ENCODE measurements around the gene ALDH8A1.

Gene ALDH8A1, protein sequence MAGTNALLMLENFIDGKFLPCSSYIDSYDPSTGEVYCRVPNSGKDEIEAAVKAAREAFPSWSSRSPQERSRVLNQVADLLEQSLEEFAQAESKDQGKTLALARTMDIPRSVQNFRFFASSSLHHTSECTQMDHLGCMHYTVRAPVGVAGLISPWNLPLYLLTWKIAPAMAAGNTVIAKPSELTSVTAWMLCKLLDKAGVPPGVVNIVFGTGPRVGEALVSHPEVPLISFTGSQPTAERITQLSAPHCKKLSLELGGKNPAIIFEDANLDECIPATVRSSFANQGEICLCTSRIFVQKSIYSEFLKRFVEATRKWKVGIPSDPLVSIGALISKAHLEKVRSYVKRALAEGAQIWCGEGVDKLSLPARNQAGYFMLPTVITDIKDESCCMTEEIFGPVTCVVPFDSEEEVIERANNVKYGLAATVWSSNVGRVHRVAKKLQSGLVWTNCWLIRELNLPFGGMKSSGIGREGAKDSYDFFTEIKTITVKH
- 1.0 to 1.7 (median 1.2) reads per million in 3 donors for total RNA-seq

DNA sequence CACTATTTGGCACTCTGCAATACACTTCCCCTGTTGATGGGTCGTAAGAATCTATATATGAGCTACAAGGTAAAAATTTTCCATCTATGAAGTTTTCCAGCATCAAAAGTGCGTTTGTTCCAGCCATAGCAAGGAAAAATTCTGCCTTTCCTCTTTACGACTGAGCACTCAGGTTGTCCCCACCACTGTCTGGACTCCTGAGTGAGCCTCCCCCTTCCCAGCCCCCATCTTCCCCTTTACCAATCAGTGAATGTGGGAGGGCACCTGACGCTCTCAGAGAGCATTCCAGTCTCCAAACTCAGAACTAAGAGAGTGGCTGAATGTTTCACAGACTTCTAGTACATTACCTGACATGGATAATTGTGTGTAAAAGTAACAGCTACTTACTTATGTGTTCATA is at the start of gene ALDH8A1:
Gene ALDH8A1, minus strand, starts transcription at position 175 of the 400 bp plus-strand sequence. Its CDS starts 48 bp downstream, at position 127.
- Histone ChIP-seq H3K27me3 (replicated peaks; ENCODE audit: control insufficient read depth, insufficient read depth, low read length, poor library complexity, severe bottlenecking) (no peaks in the 10 kb centered on the region), H3K27ac (ENCODE audit: insufficient read depth, low read length, poor library complexity, severe bottlenecking) (no peak within 1 kb of the TSS), H3K36me3 (ENCODE audit: control insufficient read depth, insufficient read depth, low read length) (no peaks in the 10 kb centered on the region), H3K4me3 (ENCODE audit: insufficient read depth, low read depth, low read length, poor library complexity, severe bottlenecking) (no peak within 1 kb of the TSS), H3K9me3 (ENCODE audit: control insufficient read depth, low read length) (no peaks in the 10 kb centered on the region), H3K4me1 (ENCODE audit: control insufficient read depth, insufficient read depth, low read length, poor library complexity, severe bottlenecking) (no peaks in the 10 kb centered on the region)
- no peak for DNase-seq

DNA sequence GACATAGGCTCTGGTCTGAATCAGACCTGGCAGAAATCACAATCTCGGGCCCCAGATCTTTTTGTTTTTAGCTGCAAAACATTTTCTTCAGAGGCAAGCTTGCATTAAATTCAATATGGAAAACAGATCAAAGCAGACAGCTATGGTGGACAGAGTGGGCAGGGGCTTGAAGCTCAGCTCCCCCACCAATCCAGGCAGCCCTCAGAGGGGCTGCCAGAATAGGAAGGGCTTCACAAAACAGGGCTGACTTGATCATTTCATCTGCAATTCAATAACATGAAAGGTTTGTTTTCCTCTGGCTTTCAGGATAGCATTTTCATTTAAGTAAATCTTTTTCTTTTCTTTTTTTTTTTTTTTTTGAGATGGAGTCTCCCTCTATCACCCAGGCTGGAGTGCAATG is 49.2 kb upstream of the ALDH8A1 start:
- Histone ChIP-seq H3K27me3 (replicated peaks; ENCODE audit: control insufficient read depth, insufficient read depth, low read length, poor library complexity, severe bottlenecking) (no peaks in the 10 kb centered on the region), H3K27ac (ENCODE audit: insufficient read depth, low read length, poor library complexity, severe bottlenecking) (no peak overlapping the region), H3K4me3 (ENCODE audit: insufficient read depth, low read depth, low read length, poor library complexity, severe bottlenecking) (no peak overlapping the region), H3K36me3 (ENCODE audit: control insufficient read depth, insufficient read depth, low read length) (peaks cover 13% of the 10 kb centered on the region), H3K9me3 (ENCODE audit: control insufficient read depth, low read length) (no peaks in the 10 kb centered on the region), H3K4me1 (ENCODE audit: control insufficient read depth, insufficient read depth, low read length, poor library complexity, severe bottlenecking) (no peaks in the 10 kb centered on the region)
- no peak for DNase-seq

GRCh38 chr6:134997133-134997995 is 47.5 kb upstream of the ALDH8A1 start:
- no peaks in the 10 kb centered on the region for H3K27me3 ChIP-seq (replicated peaks; ENCODE audit: control insufficient read depth, insufficient read depth, low read length, poor library complexity, severe bottlenecking)
- H3K4me1 ChIP-seq (ENCODE audit: control insufficient read depth, insufficient read depth, low read length, poor library complexity, severe bottlenecking), result no peaks in the 10 kb centered on the region
- no peaks in the 10 kb centered on the region for H3K9me3 ChIP-seq (ENCODE audit: control insufficient read depth, low read length)
- peaks cover 25% of the 10 kb centered on the region for H3K36me3 ChIP-seq (ENCODE audit: control insufficient read depth, insufficient read depth, low read length)
- DNase-seq, result no peak
- H3K27ac ChIP-seq (ENCODE audit: insufficient read depth, low read length, poor library complexity, severe bottlenecking), result no peak overlapping the region
- no peak overlapping the region for H3K4me3 ChIP-seq (ENCODE audit: insufficient read depth, low read depth, low read length, poor library complexity, severe bottlenecking)

GRCh38 chr6:134995536-134995935 is 45.6 kb upstream of the ALDH8A1 start:
- no peak for DNase-seq
- no peak overlapping the region for H3K4me3 ChIP-seq (ENCODE audit: insufficient read depth, low read depth, low read length, poor library complexity, severe bottlenecking)
- no peaks in the 10 kb centered on the region for H3K9me3 ChIP-seq (ENCODE audit: control insufficient read depth, low read length)
- no peak overlapping the region for H3K27ac ChIP-seq (ENCODE audit: insufficient read depth, low read length, poor library complexity, severe bottlenecking)
- no peaks in the 10 kb centered on the region for H3K4me1 ChIP-seq (ENCODE audit: control insufficient read depth, insufficient read depth, low read length, poor library complexity, severe bottlenecking)
- H3K27me3 ChIP-seq (replicated peaks; ENCODE audit: control insufficient read depth, insufficient read depth, low read length, poor library complexity, severe bottlenecking), result no peaks in the 10 kb centered on the region
- peaks cover 29% of the 10 kb centered on the region for H3K36me3 ChIP-seq (ENCODE audit: control insufficient read depth, insufficient read depth, low read length)

GRCh38 chr6:134994431-134994830 is 44.5 kb upstream of the ALDH8A1 start:
- Histone ChIP-seq H3K27me3 (replicated peaks; ENCODE audit: control insufficient read depth, insufficient read depth, low read length, poor library complexity, severe bottlenecking) (no peaks in the 10 kb centered on the region), H3K9me3 (ENCODE audit: control insufficient read depth, low read length) (no peaks in the 10 kb centered on the region), H3K27ac (ENCODE audit: insufficient read depth, low read length, poor library complexity, severe bottlenecking) (no peak overlapping the region), H3K4me3 (ENCODE audit: insufficient read depth, low read depth, low read length, poor library complexity, severe bottlenecking) (no peak overlapping the region), H3K4me1 (ENCODE audit: control insufficient read depth, insufficient read depth, low read length, poor library complexity, severe bottlenecking) (no peaks in the 10 kb centered on the region), H3K36me3 (ENCODE audit: control insufficient read depth, insufficient read depth, low read length) (peaks cover 29% of the 10 kb centered on the region)
- no peak for DNase-seq

- H3K4me1 ChIP-seq (ENCODE audit: control insufficient read depth, insufficient read depth, low read length, poor library complexity, severe bottlenecking), result no peaks in the 10 kb centered on the region
- no peak overlapping the region for H3K27ac ChIP-seq (ENCODE audit: insufficient read depth, low read length, poor library complexity, severe bottlenecking)
- H3K4me3 ChIP-seq (ENCODE audit: insufficient read depth, low read depth, low read length, poor library complexity, severe bottlenecking), result no peak overlapping the region
- H3K36me3 ChIP-seq (ENCODE audit: control insufficient read depth, insufficient read depth, low read length), result peaks cover 22% of the 10 kb centered on the region
- no peaks in the 10 kb centered on the region for H3K9me3 ChIP-seq (ENCODE audit: control insufficient read depth, low read length)
- H3K27me3 ChIP-seq (replicated peaks; ENCODE audit: control insufficient read depth, insufficient read depth, low read length, poor library complexity, severe bottlenecking), result no peaks in the 10 kb centered on the region
- no peak for DNase-seq
These were observed 42.3 kb upstream of the ALDH8A1 start for GRCh38 chr6:134992155-134992554.

- DNase-seq, result no peak
- no peak overlapping the region for H3K4me3 ChIP-seq (ENCODE audit: insufficient read depth, low read depth, low read length, poor library complexity, severe bottlenecking)
- peaks cover 16% of the 10 kb centered on the region for H3K36me3 ChIP-seq (ENCODE audit: control insufficient read depth, insufficient read depth, low read length)
- H3K27ac ChIP-seq (ENCODE audit: insufficient read depth, low read length, poor library complexity, severe bottlenecking), result no peak overlapping the region
- H3K4me1 ChIP-seq (ENCODE audit: control insufficient read depth, insufficient read depth, low read length, poor library complexity, severe bottlenecking), result no peaks in the 10 kb centered on the region
- H3K27me3 ChIP-seq (replicated peaks; ENCODE audit: control insufficient read depth, insufficient read depth, low read length, poor library complexity, severe bottlenecking), result no peaks in the 10 kb centered on the region
- H3K9me3 ChIP-seq (ENCODE audit: control insufficient read depth, low read length), result no peaks in the 10 kb centered on the region
These were observed 40.4 kb upstream of the ALDH8A1 start for GRCh38 chr6:134990262-134990661.

DNA sequence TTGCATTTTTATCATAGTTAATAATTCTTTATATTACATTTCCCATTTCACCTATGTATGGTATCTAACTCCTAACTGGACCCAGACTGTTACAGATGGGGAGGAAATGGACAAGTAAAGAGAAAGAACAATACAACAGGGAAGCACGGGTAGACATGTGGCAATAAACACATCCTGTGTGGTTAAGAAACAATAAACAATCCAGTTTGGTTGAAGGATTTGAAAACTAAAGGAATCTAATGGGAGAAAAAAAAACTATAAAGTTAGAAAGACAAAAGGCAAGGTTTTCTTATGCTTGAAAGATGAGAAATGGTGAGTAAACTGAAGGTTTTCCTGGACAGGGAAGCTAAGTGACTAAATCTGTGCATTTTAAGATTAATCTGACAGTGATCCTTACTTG is 34.9 kb upstream of the ALDH8A1 start:
- no peak for DNase-seq
- Histone ChIP-seq H3K36me3 (ENCODE audit: control insufficient read depth, insufficient read depth, low read length) (peaks cover 20% of the 10 kb centered on the region), H3K27ac (ENCODE audit: insufficient read depth, low read length, poor library complexity, severe bottlenecking) (no peak overlapping the region), H3K4me3 (ENCODE audit: insufficient read depth, low read depth, low read length, poor library complexity, severe bottlenecking) (no peak overlapping the region), H3K9me3 (ENCODE audit: control insufficient read depth, low read length) (no peaks in the 10 kb centered on the region), H3K27me3 (replicated peaks; ENCODE audit: control insufficient read depth, insufficient read depth, low read length, poor library complexity, severe bottlenecking) (no peaks in the 10 kb centered on the region), H3K4me1 (ENCODE audit: control insufficient read depth, insufficient read depth, low read length, poor library complexity, severe bottlenecking) (peaks cover 3% of the 10 kb centered on the region)

- no peak for DNase-seq
- H3K9me3 ChIP-seq (ENCODE audit: control insufficient read depth, low read length), result no peaks in the 10 kb centered on the region
- peaks cover 3% of the 10 kb centered on the region for H3K4me1 ChIP-seq (ENCODE audit: control insufficient read depth, insufficient read depth, low read length, poor library complexity, severe bottlenecking)
- H3K36me3 ChIP-seq (ENCODE audit: control insufficient read depth, insufficient read depth, low read length), result peaks cover 20% of the 10 kb centered on the region
- H3K27me3 ChIP-seq (replicated peaks; ENCODE audit: control insufficient read depth, insufficient read depth, low read length, poor library complexity, severe bottlenecking), result no peaks in the 10 kb centered on the region
- H3K4me3 ChIP-seq (ENCODE audit: insufficient read depth, low read depth, low read length, poor library complexity, severe bottlenecking), result no peak overlapping the region
- H3K27ac ChIP-seq (ENCODE audit: insufficient read depth, low read length, poor library complexity, severe bottlenecking), result no peak overlapping the region
These were observed 33.9 kb upstream of the ALDH8A1 start for GRCh38 chr6:134983823-134984222.

DNA sequence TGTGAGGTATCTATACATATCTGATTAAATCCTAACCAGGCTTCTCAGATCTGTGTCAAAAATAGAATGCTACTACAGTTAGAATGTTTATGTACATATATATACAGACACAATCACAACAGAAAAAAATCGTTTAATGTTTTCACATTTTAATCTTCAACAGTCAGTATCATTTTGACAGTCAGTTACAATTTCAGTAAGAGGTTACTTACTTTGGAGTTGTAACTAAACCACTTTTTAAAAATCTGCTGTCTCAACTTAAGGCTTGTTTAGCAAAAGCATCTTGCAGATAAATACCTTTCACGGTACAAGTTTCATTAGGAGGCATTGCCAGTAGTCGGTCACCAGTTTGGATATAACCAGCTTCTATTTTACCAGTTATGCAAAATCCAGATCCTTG is 32.3 kb upstream of the ALDH8A1 start:
- Histone ChIP-seq H3K27ac (ENCODE audit: insufficient read depth, low read length, poor library complexity, severe bottlenecking) (no peak overlapping the region), H3K9me3 (ENCODE audit: control insufficient read depth, low read length) (no peaks in the 10 kb centered on the region), H3K27me3 (replicated peaks; ENCODE audit: control insufficient read depth, insufficient read depth, low read length, poor library complexity, severe bottlenecking) (no peaks in the 10 kb centered on the region), H3K4me1 (ENCODE audit: control insufficient read depth, insufficient read depth, low read length, poor library complexity, severe bottlenecking) (peaks cover 3% of the 10 kb centered on the region), H3K4me3 (ENCODE audit: insufficient read depth, low read depth, low read length, poor library complexity, severe bottlenecking) (no peak overlapping the region), H3K36me3 (ENCODE audit: control insufficient read depth, insufficient read depth, low read length) (peaks cover 20% of the 10 kb centered on the region)
- no peak for DNase-seq
